ENCODE measurements around the gene OR2S2.
"Not testable (repeated sequence)": the region's sequence is repeated elsewhere in the genome, so short reads cannot be mapped to it uniquely, and the experiment has no call there.

OR2S2 gene, protein sequence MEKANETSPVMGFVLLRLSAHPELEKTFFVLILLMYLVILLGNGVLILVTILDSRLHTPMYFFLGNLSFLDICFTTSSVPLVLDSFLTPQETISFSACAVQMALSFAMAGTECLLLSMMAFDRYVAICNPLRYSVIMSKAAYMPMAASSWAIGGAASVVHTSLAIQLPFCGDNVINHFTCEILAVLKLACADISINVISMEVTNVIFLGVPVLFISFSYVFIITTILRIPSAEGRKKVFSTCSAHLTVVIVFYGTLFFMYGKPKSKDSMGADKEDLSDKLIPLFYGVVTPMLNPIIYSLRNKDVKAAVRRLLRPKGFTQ

GRCh38 chr9:35958104-35958837 lies at the start of gene OR2S2:
Gene OR2S2, minus strand, starts transcription at chr9:35958154. Its CDS starts 56 bp downstream, at chr9:35958098.
- H3K9ac ChIP-seq (ENCODE audit: low read length): no peak within 1 kb of the TSS
- H3K4me3 ChIP-seq (ENCODE audit: low read length): no peak within 1 kb of the TSS
- H3K36me3 ChIP-seq (ENCODE audit: control insufficient read depth, low read depth, low read length): no peaks in the 10 kb centered on the region
- H3K27me3 ChIP-seq (ENCODE audit: control insufficient read depth, insufficient read depth, low read length): peaks cover 6% of the 10 kb centered on the region
- H3K9me3 ChIP-seq (ENCODE audit: control insufficient read depth, low read depth, low read length): no peaks in the 10 kb centered on the region
- H3K27ac ChIP-seq (ENCODE audit: low read length): no peak within 1 kb of the TSS
- H3K4me1 ChIP-seq (ENCODE audit: control insufficient read depth, low read depth, low read length): no peaks in the 10 kb centered on the region

GRCh38 chr9:36007316-36007708 lies 49.4 kb upstream of the OR2S2 start:
- Histone ChIP-seq H3K9me3 (ENCODE audit: control insufficient read depth, low read depth, low read length) (no peaks in the 10 kb centered on the region), H3K27me3 (ENCODE audit: control insufficient read depth, insufficient read depth, low read length) (peaks cover 18% of the 10 kb centered on the region), H3K9ac (ENCODE audit: low read length) (no peak overlapping the region), H3K27ac (ENCODE audit: low read length) (no peak overlapping the region), H3K4me3 (ENCODE audit: low read length) (no peak overlapping the region), H3K36me3 (ENCODE audit: control insufficient read depth, low read depth, low read length) (no peaks in the 10 kb centered on the region), H3K4me1 (ENCODE audit: control insufficient read depth, low read depth, low read length) (no peaks in the 10 kb centered on the region)

- Histone ChIP-seq H3K27me3 (ENCODE audit: control insufficient read depth, insufficient read depth, low read length) (peaks cover 18% of the 10 kb centered on the region), H3K4me3 (ENCODE audit: low read length) (no peak overlapping the region), H3K36me3 (ENCODE audit: control insufficient read depth, low read depth, low read length) (no peaks in the 10 kb centered on the region), H3K9ac (ENCODE audit: low read length) (no peak overlapping the region), H3K27ac (ENCODE audit: low read length) (no peak overlapping the region), H3K4me1 (ENCODE audit: control insufficient read depth, low read depth, low read length) (no peaks in the 10 kb centered on the region), H3K9me3 (ENCODE audit: control insufficient read depth, low read depth, low read length) (no peaks in the 10 kb centered on the region)
Measured at GRCh38 chr9:36006549-36007315, 48.8 kb upstream of the OR2S2 start.

DNA sequence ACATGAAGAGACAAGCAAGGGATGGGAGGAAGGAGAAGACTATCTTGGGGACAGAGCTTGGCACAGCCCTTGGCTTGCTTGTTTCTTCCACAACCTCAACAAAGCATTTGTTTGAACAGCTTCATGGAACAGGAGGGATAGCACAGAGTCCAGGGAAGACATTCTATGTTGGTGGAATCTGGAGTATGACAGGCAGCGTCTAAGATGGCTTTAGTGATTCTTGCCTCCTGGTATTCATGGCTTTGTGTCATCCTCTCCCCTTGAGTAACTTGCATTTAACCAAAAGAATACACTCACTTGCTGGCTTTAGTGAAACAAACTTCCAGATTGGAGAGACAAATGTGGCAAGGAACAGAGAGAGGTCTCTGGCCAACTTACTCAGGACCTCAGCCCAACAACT lies 47.9 kb upstream of the OR2S2 start:
- Histone ChIP-seq H3K27me3 (ENCODE audit: control insufficient read depth, insufficient read depth, low read length) (peaks cover 18% of the 10 kb centered on the region), H3K9ac (ENCODE audit: low read length) (no peak overlapping the region), H3K9me3 (ENCODE audit: control insufficient read depth, low read depth, low read length) (no peaks in the 10 kb centered on the region), H3K27ac (ENCODE audit: low read length) (no peak overlapping the region), H3K4me1 (ENCODE audit: control insufficient read depth, low read depth, low read length) (no peaks in the 10 kb centered on the region), H3K4me3 (ENCODE audit: low read length) (no peak overlapping the region), H3K36me3 (ENCODE audit: control insufficient read depth, low read depth, low read length) (no peaks in the 10 kb centered on the region)

DNA sequence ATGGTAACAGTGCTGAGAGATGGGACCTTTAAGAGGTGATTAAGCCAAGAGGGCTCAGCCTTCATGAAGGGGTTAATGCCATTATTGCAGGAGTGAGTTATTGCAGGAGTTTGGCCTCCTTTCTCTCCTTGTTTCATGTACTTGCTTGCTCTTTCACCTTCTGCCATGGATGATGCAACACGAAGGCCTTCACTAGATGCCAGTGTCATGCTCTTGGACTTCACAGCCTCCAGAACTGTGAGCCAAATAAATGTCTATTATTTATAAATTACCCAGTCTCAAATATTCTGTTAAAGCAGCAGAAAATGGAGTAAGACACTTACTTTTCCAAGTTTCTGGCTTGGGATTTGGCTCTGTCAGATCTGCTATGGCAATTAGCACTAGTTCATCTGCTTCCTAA lies 40.4 kb upstream of the OR2S2 start:
- Histone ChIP-seq H3K27ac (ENCODE audit: low read length) (no peak overlapping the region), H3K36me3 (ENCODE audit: control insufficient read depth, low read depth, low read length) (no peaks in the 10 kb centered on the region), H3K9me3 (ENCODE audit: control insufficient read depth, low read depth, low read length) (peaks cover 3% of the 10 kb centered on the region), H3K9ac (ENCODE audit: low read length) (no peak overlapping the region), H3K27me3 (ENCODE audit: control insufficient read depth, insufficient read depth, low read length) (no peaks in the 10 kb centered on the region), H3K4me3 (ENCODE audit: low read length) (no peak overlapping the region), H3K4me1 (ENCODE audit: control insufficient read depth, low read depth, low read length) (no peaks in the 10 kb centered on the region)

DNA sequence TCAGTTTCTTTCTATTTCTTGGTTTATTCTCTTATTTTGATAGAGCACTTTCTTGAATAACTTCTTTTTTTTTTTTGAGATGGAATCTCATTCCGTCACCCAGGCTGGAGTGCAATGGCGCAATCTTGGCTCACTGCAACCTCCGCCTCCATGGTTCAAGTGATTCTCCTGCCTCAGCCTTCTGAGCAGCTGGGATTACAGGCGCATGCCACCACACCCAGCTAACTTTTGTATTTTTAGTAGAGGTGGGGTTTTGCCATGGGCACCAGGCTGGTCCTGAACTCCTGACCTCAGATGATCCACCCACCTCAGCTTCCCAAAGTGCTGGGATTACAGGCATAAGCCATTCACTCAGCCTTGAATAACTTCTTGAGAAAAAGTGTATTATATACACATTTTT lies 39.1 kb upstream of the OR2S2 start:
- H3K27me3 ChIP-seq (ENCODE audit: control insufficient read depth, insufficient read depth, low read length); H3K36me3 ChIP-seq (ENCODE audit: control insufficient read depth, low read depth, low read length); H3K4me1 ChIP-seq (ENCODE audit: control insufficient read depth, low read depth, low read length); H3K4me3 ChIP-seq (ENCODE audit: low read length); H3K9me3 ChIP-seq (ENCODE audit: control insufficient read depth, low read depth, low read length); H3K27ac ChIP-seq (ENCODE audit: low read length); H3K9ac ChIP-seq (ENCODE audit: low read length): not testable (repeated sequence)

DNA sequence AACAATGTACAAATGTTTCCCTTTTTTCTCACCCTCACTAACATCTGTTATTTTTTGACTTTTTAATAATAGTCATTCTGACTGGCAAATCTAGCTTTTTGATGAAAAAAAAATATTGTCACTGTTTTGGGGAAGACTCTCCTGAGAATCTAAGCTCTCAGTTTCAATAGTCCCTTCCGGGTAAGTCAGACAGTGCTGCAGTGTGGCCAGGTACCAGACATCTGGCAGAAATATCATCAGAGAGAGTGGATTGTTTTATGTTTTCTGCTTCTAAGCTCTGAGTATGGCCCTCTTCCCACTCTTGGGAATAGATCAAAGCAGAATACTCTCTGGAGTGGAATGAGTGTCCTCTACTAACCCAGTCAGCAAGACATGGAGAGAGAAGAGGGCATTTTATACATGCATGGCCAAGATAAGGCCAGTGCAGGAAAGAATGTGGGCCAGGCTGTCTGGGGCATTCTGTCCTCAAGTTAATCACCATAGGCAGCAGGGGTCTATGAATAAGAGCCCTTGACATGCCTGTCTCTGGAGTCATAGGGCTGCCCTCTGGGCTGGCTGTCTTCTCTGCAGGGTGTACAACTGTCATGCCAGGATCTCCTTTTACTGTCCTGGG lies 38.5 kb upstream of the OR2S2 start:
- Histone ChIP-seq H3K27ac (ENCODE audit: low read length) (no peak overlapping the region), H3K9me3 (ENCODE audit: control insufficient read depth, low read depth, low read length) (peaks cover 3% of the 10 kb centered on the region), H3K4me3 (ENCODE audit: low read length) (no peak overlapping the region), H3K27me3 (ENCODE audit: control insufficient read depth, insufficient read depth, low read length) (no peaks in the 10 kb centered on the region), H3K36me3 (ENCODE audit: control insufficient read depth, low read depth, low read length) (no peaks in the 10 kb centered on the region), H3K4me1 (ENCODE audit: control insufficient read depth, low read depth, low read length) (no peaks in the 10 kb centered on the region), H3K9ac (ENCODE audit: low read length) (no peak overlapping the region)

DNA sequence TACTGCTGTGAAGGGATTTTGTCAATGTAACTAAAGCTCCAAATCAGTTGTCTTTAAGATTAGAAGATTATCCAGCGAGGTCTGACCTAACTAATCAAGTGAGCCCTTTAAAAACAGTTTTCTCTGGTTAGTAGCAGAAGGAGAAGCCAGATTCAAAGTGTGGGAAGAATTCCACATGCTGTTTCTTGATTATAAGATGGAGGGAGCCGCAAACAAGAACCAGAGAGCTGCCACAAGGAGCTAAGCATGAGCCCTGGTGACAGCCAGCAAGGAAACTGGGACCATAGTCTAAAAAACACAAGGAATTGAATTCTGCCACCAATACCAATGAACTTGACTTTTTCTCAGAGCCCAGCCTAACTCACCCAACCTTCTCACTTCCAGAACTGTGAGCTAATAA lies 37.0 kb upstream of the OR2S2 start:
- H3K9ac ChIP-seq (ENCODE audit: low read length): no peak overlapping the region
- no peak overlapping the region for H3K27ac ChIP-seq (ENCODE audit: low read length)
- H3K9me3 ChIP-seq (ENCODE audit: control insufficient read depth, low read depth, low read length): peaks cover 3% of the 10 kb centered on the region
- no peak overlapping the region for H3K4me3 ChIP-seq (ENCODE audit: low read length)
- H3K27me3 ChIP-seq (ENCODE audit: control insufficient read depth, insufficient read depth, low read length): no peaks in the 10 kb centered on the region
- no peaks in the 10 kb centered on the region for H3K36me3 ChIP-seq (ENCODE audit: control insufficient read depth, low read depth, low read length)
- no peaks in the 10 kb centered on the region for H3K4me1 ChIP-seq (ENCODE audit: control insufficient read depth, low read depth, low read length)

GRCh38 chr9:35993976-35994720 lies 36.2 kb upstream of the OR2S2 start:
- Histone ChIP-seq H3K27ac (ENCODE audit: low read length) (no peak overlapping the region), H3K36me3 (ENCODE audit: control insufficient read depth, low read depth, low read length) (no peaks in the 10 kb centered on the region), H3K9me3 (ENCODE audit: control insufficient read depth, low read depth, low read length) (peaks cover 3% of the 10 kb centered on the region), H3K4me1 (ENCODE audit: control insufficient read depth, low read depth, low read length) (no peaks in the 10 kb centered on the region), H3K27me3 (ENCODE audit: control insufficient read depth, insufficient read depth, low read length) (no peaks in the 10 kb centered on the region), H3K9ac (ENCODE audit: low read length) (no peak overlapping the region), H3K4me3 (ENCODE audit: low read length) (no peak overlapping the region)

DNA sequence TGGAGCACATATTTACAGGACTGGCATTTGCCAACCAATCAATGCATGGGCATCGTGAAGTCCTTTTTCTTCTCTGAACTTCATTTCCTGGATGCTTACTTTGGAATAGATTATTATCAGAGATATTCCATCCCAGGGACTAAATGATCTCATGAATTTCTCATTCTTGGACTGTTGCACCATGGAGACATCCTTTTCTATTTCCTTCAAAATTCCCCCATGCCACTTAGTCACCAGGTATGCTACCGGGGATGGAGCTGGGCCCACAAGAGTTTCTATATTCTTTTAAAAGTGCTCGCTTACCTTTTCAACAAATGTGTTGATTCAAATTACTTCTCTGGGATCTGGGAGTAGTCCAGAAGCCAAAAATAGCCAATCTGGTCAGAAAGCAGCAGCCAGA lies 35.2 kb upstream of the OR2S2 start:
- not testable (repeated sequence) for H3K27ac ChIP-seq (ENCODE audit: low read length); H3K27me3 ChIP-seq (ENCODE audit: control insufficient read depth, insufficient read depth, low read length); H3K9ac ChIP-seq (ENCODE audit: low read length)

GRCh38 chr9:35990155-35990554 lies 32.2 kb upstream of the OR2S2 start:
- H3K9ac ChIP-seq (ENCODE audit: low read length): no peak overlapping the region
- no peak overlapping the region for H3K4me3 ChIP-seq (ENCODE audit: low read length)
- H3K9me3 ChIP-seq (ENCODE audit: control insufficient read depth, low read depth, low read length): no peaks in the 10 kb centered on the region
- H3K27ac ChIP-seq (ENCODE audit: low read length): no peak overlapping the region
- no peaks in the 10 kb centered on the region for H3K27me3 ChIP-seq (ENCODE audit: control insufficient read depth, insufficient read depth, low read length)
- H3K4me1 ChIP-seq (ENCODE audit: control insufficient read depth, low read depth, low read length): no peaks in the 10 kb centered on the region
- H3K36me3 ChIP-seq (ENCODE audit: control insufficient read depth, low read depth, low read length): no peaks in the 10 kb centered on the region

More for the DNA sequence above, 35.2 kb upstream of the OR2S2 start:
- not testable (repeated sequence) for H3K36me3 ChIP-seq (ENCODE audit: control insufficient read depth, low read depth, low read length); H3K9me3 ChIP-seq (ENCODE audit: control insufficient read depth, low read depth, low read length); H3K4me1 ChIP-seq (ENCODE audit: control insufficient read depth, low read depth, low read length); H3K4me3 ChIP-seq (ENCODE audit: low read length)

Data from iPS-18a (cell line).